Breast epithelium (tissue), 3 donors: ENCODE data around the gene LATS1.

ENCODE experiments used
- CTCF ChIP-seq, 3 donors: fragments of 450-650 bp; IDR thresholded peaks; one replicate each; pipeline ENCODE4 v1.5.1; 2016 to 2017; ENCODE audit warnings: antibody characterized with exemption in 3 of 3, mild to moderate bottlenecking in 3 of 3, moderate library complexity in 3 of 3
- POLR2AphosphoS5 ChIP-seq, 3 donors: sonication (generic); formaldehyde crosslinking; IDR thresholded peaks; one replicate each; pipeline ENCODE4 v1.6.1; 2017; ENCODE audit warnings: antibody characterized with exemption in 3 of 3

- TF ChIP-seq CTCF (IDR thresholded peaks at IDR 0.05) (no peak), POLR2AphosphoS5 (IDR thresholded peaks at IDR 0.05) (no peak)
Observed at GRCh38 chr6:149627672-149628071, 90.2 kb downstream of the LATS1 start.
